ENCODE data around the gene TANC1. TPM values are rescaled to one million over a fixed set of nuclear protein-coding genes. Genes with fewer than 3 reads are reported as not detected.
A peak's percentile ranks its signal among the peaks of the same experiment; 100 is the strongest.

Gene TANC1
- total RNA-seq, 2 experiments from 2014 or later, result 0.41 to 0.47 TPM

DNA sequence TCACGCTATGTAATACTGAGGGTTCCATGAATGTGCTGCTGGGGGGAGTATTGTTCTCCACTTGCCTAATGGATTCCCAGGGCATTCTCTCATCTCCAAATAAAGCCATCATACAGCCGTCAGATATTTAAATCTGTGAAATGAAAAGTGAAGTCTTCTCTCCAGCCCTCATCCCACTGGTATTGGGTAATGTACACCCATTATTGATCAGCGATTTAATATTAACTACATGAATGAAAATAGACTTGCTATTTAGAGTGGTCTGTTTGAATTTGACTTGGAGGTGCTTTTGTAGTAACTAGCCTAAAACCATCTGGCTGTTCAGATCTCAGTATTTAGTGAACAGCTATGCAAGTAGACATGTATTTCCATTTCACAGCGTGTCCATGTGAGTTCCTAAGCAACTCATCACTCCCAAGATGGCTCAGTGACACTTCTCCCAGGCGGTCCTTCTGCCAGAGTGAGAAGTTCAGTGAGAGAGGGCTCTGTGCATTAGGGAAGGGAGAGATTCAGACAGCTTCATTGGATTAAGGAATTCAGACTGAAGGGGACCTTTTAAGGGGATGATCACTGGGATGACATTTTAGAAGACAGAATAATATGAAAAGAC, 177.4 kb downstream of the TANC1 start:
- H3K27ac Mint-ChIP-seq, result no peak overlapping the region
- TF ChIP-seq, protein P1, sequence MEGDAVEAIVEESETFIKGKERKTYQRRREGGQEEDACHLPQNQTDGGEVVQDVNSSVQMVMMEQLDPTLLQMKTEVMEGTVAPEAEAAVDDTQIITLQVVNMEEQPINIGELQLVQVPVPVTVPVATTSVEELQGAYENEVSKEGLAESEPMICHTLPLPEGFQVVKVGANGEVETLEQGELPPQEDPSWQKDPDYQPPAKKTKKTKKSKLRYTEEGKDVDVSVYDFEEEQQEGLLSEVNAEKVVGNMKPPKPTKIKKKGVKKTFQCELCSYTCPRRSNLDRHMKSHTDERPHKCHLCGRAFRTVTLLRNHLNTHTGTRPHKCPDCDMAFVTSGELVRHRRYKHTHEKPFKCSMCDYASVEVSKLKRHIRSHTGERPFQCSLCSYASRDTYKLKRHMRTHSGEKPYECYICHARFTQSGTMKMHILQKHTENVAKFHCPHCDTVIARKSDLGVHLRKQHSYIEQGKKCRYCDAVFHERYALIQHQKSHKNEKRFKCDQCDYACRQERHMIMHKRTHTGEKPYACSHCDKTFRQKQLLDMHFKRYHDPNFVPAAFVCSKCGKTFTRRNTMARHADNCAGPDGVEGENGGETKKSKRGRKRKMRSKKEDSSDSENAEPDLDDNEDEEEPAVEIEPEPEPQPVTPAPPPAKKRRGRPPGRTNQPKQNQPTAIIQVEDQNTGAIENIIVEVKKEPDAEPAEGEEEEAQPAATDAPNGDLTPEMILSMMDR (IDR thresholded peaks at IDR 0.05), result no peak

DNA sequence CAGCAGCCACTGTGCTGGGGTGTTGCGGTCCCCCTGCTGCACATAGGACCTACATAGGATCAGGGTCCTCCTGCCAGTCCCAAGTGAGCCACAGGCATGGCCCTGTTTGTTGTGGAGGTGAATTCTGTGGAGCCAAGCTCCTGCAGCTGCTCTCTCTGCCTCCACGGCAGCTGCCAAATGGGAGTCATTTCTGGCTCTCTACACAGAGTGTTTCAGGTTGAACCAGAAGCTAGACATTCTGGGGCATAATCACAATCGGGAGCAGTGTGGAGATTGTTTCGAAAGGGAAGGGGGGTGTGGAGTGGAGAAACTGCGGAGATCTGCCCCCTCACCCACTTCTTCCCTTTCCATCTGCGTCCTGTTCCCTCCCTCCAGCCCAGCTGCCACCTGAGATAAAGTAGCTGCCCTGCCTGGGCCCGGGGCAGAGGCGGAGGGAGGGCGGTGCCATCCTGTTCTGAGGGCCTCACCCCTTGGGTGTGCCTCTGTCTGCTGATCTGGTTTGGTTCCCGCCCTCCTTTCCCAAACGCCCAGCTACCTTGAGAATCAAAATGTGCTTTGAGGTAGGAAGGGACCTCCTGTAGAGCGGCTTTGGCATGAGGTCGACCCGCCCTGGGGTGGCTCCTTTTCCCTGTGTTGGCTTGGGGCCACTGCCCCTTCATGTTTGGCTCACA, 178.7 kb downstream of the TANC1 start:
- ChIA-PET CTCF (no interaction called here), POLR2A (no interaction called here)
- peak; percentile 59 for ATAC-seq (ENCODE audit: poor library complexity)
- Mint-ChIP-seq H3K9me3 (no peaks in the 10 kb centered on the region), H3K27me3 (peaks cover 3% of the 10 kb centered on the region), H3K27ac (no peak overlapping the region), H3K36me3 (ENCODE audit: low read depth) (no peaks in the 10 kb centered on the region), H3K4me1 (ENCODE audit: low read depth) (peaks cover 20% of the 10 kb centered on the region), H3K4me3 (peak overlapping the region; percentile 32)
- Histone ChIP-seq H3K27ac (ENCODE audit: low read depth in 1 of 2, low read length in 2 of 2) (no peak overlapping the region), H3K4me1 (ENCODE audit: insufficient read depth, low read length) (peaks cover 25% of the 10 kb centered on the region), H3K27me3 (ENCODE audit: control insufficient read depth in 1 of 2, insufficient read depth in 2 of 2, low read length in 2 of 2) (peaks cover 0 to 4% of the 10 kb centered on the region in 2 experiments), H3K9me3 (ENCODE audit: control insufficient read depth in 1 of 2, insufficient read depth in 1 of 2, low read length in 2 of 2) (no peaks in the 10 kb centered on the region), H3K4me3 (ENCODE audit: low read length) (no peak overlapping the region), H3K36me3 (ENCODE audit: insufficient read depth, low read length) (no peaks in the 10 kb centered on the region)
- intact Hi-C loops (cut with DNase I, micrococcal nuclease), result no loop called here
- peak in 1 of 14 experiments; percentile 29 for DNase-seq
- TF ChIP-seq, protein P1 (IDR thresholded peaks at IDR 0.05), result no peak

More for the DNA sequence above, 177.4 kb downstream of the TANC1 start:
- DNase-seq (no peak), ATAC-seq (ENCODE audit: poor library complexity) (no peak)
- Histone ChIP-seq H3K27ac (ENCODE audit: low read depth in 1 of 2, low read length in 2 of 2) (no peak overlapping the region), H3K27me3 (ENCODE audit: control insufficient read depth in 1 of 2, insufficient read depth in 2 of 2, low read length in 2 of 2) (peaks cover 0 to 4% of the 10 kb centered on the region in 2 experiments), H3K36me3 (ENCODE audit: insufficient read depth, low read length) (no peaks in the 10 kb centered on the region), H3K4me3 (ENCODE audit: low read length) (no peak overlapping the region), H3K9me3 (ENCODE audit: control insufficient read depth in 1 of 2, insufficient read depth in 1 of 2, low read length in 2 of 2) (no peaks in the 10 kb centered on the region), H3K4me1 (ENCODE audit: insufficient read depth, low read length) (peaks cover 23% of the 10 kb centered on the region)
- intact Hi-C loops (cut with DNase I, micrococcal nuclease), result no loop called here
- peaks cover 3% of the 10 kb centered on the region for H3K27me3 Mint-ChIP-seq
- H3K4me1 Mint-ChIP-seq (ENCODE audit: low read depth), result peaks cover 14% of the 10 kb centered on the region
- no peaks in the 10 kb centered on the region for H3K36me3 Mint-ChIP-seq (ENCODE audit: low read depth)
- ChIA-PET POLR2A (interaction anchor here (1.5 kb wide), 1 partner anchor 20 kb away, joined by 5 read pairs; no protein-coding TSS in a partner anchor), CTCF (no interaction called here)
- H3K9me3 Mint-ChIP-seq, result no peaks in the 10 kb centered on the region
- H3K4me3 Mint-ChIP-seq, result no peak overlapping the region

DNA sequence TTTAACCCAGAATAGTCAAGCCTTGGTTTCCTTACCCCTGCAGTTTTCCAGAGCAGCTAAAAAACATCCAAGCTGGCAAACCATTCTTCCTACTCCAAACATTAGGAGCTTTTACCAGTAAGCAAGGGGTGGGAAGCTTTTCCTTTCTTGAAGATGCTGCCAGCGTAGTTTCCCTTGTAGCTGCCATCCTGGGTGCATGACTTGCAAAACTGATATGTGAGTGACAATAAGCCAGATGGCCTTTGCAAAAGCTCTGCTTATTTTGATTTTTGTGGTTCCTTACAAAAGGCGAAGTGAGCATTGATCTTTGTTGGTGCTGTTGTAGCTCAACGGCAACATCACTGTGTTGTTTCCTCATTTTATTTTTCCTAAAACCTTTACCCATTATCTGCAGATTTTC, 179.2 kb downstream of the TANC1 start:
- TF ChIP-seq, protein P1 (IDR thresholded peaks at IDR 0.05), result no peak
- no peaks in the 10 kb centered on the region for H3K9me3 Mint-ChIP-seq
- H3K27ac ChIP-seq (ENCODE audit: low read depth in 1 of 2, low read length in 2 of 2), result no peak overlapping the region
- peaks cover 21% of the 10 kb centered on the region for H3K4me1 Mint-ChIP-seq (ENCODE audit: low read depth)
- intact Hi-C loops (cut with DNase I, micrococcal nuclease), result no loop called here
- ChIA-PET POLR2A (no interaction called here), CTCF (no interaction called here)
- H3K36me3 ChIP-seq (ENCODE audit: insufficient read depth, low read length), result no peaks in the 10 kb centered on the region
- DNase-seq (no peak), ATAC-seq (ENCODE audit: poor library complexity) (no peak)
- H3K27ac Mint-ChIP-seq, result no peak overlapping the region
- H3K4me1 ChIP-seq (ENCODE audit: insufficient read depth, low read length), result peaks cover 25% of the 10 kb centered on the region
- H3K9me3 ChIP-seq (ENCODE audit: control insufficient read depth in 1 of 2, insufficient read depth in 1 of 2, low read length in 2 of 2), result no peaks in the 10 kb centered on the region
- peaks cover 3% of the 10 kb centered on the region for H3K27me3 Mint-ChIP-seq
- H3K4me3 Mint-ChIP-seq, result no peak overlapping the region
- no peak overlapping the region for H3K4me3 ChIP-seq (ENCODE audit: low read length)
- no peaks in the 10 kb centered on the region for H3K36me3 Mint-ChIP-seq (ENCODE audit: low read depth)
- peaks cover 0 to 4% of the 10 kb centered on the region in 2 experiments for H3K27me3 ChIP-seq (ENCODE audit: control insufficient read depth in 1 of 2, insufficient read depth in 2 of 2, low read length in 2 of 2)

Measured in CD4-positive, alpha-beta T cell (primary cell).